Suprapubic skin (tissue), 4 donors: ENCODE results near the gene RPTN. TPM values are rescaled to one million over a fixed set of nuclear protein-coding genes. Genes with fewer than 3 reads are reported as not detected.

ENCODE experiments used
- DNase-seq, 2 donors: peaks; one replicate each; pipeline ENCODE4 v3.0.0-alpha.2; 2019; ENCODE audit warnings: low spot score in 2 of 2
- H3K27ac ChIP-seq: fragments of 200-600 bp; sonication (generic); one replicate; pipeline ENCODE4 v1.5.1; 2019
- H3K27me3 ChIP-seq: fragments of 200-600 bp; sonication (generic); one replicate; pipeline ENCODE4 v1.5.1; 2019
- H3K36me3 ChIP-seq: fragments of 200-600 bp; sonication (generic); one replicate; pipeline ENCODE4 v1.5.1; 2019
- H3K4me1 ChIP-seq: fragments of 200-600 bp; sonication (generic); one replicate; pipeline ENCODE4 v1.5.1; 2019
- H3K4me3 ChIP-seq: fragments of 200-600 bp; sonication (generic); one replicate; pipeline ENCODE4 v1.5.1; 2019; ENCODE audit warnings: mild to moderate bottlenecking
- H3K9me3 ChIP-seq: fragments of 200-600 bp; sonication (generic); one replicate; pipeline ENCODE4 v1.5.1; 2019
- EP300 ChIP-seq: sonication (generic); formaldehyde crosslinking; IDR thresholded peaks from one replicate; pipeline ENCODE4 v1.6.1; 2017; ENCODE audit warnings: antibody characterized with exemption
- POLR2A ChIP-seq, 2 donors: fragments of 450-650 bp; IDR thresholded peaks; one replicate each; pipeline ENCODE4 v1.6.1; 2017; ENCODE audit warnings: antibody characterized with exemption in 2 of 2, mild to moderate bottlenecking in 2 of 2, moderate library complexity in 2 of 2
- POLR2AphosphoS5 ChIP-seq, 3 donors: sonication (generic); formaldehyde crosslinking; IDR thresholded peaks; one replicate each; pipeline ENCODE4 v1.6.1; 2017; ENCODE audit warnings: antibody characterized with exemption in 3 of 3
- WGBS: methylation state at CpG from one replicate; pipeline ENCODE4 v1.1.5; 2018; 5-methylcytosine and 5-hydroxymethylcytosine counted together
- total RNA-seq, 4 donors: library from RNA; depleted of rRNA; stranded (reverse); fragments of >200 nt; gene quantifications; one replicate each; pipeline ENCODE4 v1.1.0, GENCODE V29; 2016
- TF ChIP-seq, protein P1 (sequence below), 2 donors: fragments of 200-600 bp in 1 of 2; fragments of 450-650 bp in 1 of 2; sonication (generic) in 1 of 2; IDR thresholded peaks; one replicate each; pipeline ENCODE4 v1.5.1; 2016 to 2019; ENCODE audit warnings: antibody characterized with exemption in 2 of 2, mild to moderate bottlenecking in 1 of 2, moderate library complexity in 1 of 2

Gene RPTN
- total RNA-seq, 4 donors from 2014 or later, result 9.0 to 40.3 (median 18.2) TPM

DNA sequence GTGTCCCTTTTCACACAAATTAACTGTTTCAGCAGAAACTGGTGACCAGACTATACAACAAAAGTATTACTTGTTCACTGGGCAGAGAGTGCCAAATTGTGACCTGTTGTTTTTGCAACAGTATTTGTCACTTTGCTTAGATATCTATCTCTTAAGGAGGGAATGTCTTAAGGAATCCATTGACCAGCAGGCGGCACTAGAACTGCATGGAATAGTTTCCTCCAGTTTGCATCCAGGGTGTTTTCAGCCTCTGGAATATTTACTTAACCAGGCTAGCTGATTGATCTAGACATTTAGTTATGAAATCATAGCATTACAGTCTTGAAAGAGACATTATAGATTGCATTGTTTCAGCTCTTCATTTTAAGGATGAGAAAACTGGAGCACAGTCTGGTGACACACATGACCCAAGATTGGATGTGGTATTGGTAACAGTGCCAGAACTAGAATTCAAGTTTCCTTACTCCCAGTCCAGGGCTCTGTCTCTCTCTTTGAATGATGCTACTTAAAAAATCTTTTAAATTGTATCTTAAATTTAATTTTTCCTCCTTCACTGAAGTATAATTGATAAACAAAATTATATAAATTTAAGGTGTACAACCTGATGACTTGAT is 16.9 kb downstream of the RPTN start:
- Histone ChIP-seq H3K27ac (no peak overlapping the region), H3K9me3 (no peaks in the 10 kb centered on the region), H3K27me3 (peaks cover 4% of the 10 kb centered on the region), H3K4me1 (peaks cover 8% of the 10 kb centered on the region), H3K4me3 (no peak overlapping the region), H3K36me3 (no peaks in the 10 kb centered on the region)
- WGBS, result 5% methylated on average over 1 of the region's 1 CpG
- DNase-seq, result peak in 1 of 2 donors; percentile 66
- TF ChIP-seq POLR2AphosphoS5 (IDR thresholded peaks at IDR 0.05), result no peak
- TF ChIP-seq, protein P1, sequence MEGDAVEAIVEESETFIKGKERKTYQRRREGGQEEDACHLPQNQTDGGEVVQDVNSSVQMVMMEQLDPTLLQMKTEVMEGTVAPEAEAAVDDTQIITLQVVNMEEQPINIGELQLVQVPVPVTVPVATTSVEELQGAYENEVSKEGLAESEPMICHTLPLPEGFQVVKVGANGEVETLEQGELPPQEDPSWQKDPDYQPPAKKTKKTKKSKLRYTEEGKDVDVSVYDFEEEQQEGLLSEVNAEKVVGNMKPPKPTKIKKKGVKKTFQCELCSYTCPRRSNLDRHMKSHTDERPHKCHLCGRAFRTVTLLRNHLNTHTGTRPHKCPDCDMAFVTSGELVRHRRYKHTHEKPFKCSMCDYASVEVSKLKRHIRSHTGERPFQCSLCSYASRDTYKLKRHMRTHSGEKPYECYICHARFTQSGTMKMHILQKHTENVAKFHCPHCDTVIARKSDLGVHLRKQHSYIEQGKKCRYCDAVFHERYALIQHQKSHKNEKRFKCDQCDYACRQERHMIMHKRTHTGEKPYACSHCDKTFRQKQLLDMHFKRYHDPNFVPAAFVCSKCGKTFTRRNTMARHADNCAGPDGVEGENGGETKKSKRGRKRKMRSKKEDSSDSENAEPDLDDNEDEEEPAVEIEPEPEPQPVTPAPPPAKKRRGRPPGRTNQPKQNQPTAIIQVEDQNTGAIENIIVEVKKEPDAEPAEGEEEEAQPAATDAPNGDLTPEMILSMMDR (IDR thresholded peaks at IDR 0.05), result peak; percentile 50 to 56
- TF ChIP-seq POLR2A (IDR thresholded peaks at IDR 0.05), result no peak
- no peak for TF ChIP-seq EP300

DNA sequence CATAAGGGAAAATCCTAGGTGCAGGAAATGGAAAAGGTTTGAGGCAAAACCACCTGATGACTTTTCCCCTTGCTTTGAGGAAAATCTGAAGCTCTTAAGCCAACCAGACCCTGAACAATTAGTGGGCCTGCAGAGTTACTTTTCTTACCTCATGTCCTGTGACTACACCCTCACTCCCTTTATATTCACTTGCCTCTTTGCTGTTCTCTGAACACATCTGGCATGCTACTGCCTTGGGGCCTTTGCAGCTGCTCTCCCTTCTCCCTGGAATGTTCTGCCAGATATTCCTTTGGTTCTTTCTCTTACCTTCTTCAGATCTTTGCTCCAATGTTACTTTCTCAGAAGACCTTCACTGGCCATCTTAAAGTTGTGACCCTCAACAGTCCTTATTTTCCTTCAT is 21.8 kb downstream of the RPTN start:
- no peak overlapping the region for H3K4me3 ChIP-seq
- H3K36me3 ChIP-seq, result no peaks in the 10 kb centered on the region
- peaks cover 6% of the 10 kb centered on the region for H3K4me1 ChIP-seq
- peaks cover 7% of the 10 kb centered on the region for H3K9me3 ChIP-seq
- no peaks in the 10 kb centered on the region for H3K27me3 ChIP-seq
- DNase-seq, result no peak
- no peak overlapping the region for H3K27ac ChIP-seq
- TF ChIP-seq EP300 (no peak), POLR2A (IDR thresholded peaks at IDR 0.05) (no peak), POLR2AphosphoS5 (IDR thresholded peaks at IDR 0.05) (no peak)
- TF ChIP-seq, protein P1 (IDR thresholded peaks at IDR 0.05), result no peak

DNA sequence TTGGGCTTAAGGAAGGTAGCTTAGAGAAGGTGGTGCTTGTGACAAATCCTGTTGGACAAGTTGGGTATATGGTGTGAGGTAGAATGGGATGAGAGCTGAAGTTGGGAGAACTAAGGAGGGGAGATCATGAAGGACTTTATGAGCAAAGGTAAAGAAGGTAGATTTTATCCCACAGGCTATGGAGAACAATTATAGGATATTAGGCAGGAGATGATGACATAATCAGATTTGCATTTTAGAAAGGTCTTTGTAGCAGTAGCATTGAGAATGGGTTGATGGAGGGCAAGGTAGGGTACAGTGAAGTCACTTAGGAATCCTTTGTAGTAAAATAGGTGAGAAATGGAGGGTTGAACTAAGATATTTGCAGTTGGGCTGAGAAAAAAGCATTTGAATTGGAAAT is 28.8 kb downstream of the RPTN start:
- TF ChIP-seq POLR2AphosphoS5 (IDR thresholded peaks at IDR 0.05), result no peak
- TF ChIP-seq EP300, result no peak
- no peak for TF ChIP-seq POLR2A (IDR thresholded peaks at IDR 0.05)
- TF ChIP-seq, protein P1 (IDR thresholded peaks at IDR 0.05), result no peak
- Histone ChIP-seq H3K36me3 (no peaks in the 10 kb centered on the region), H3K4me3 (no peak overlapping the region), H3K27me3 (peaks cover 36% of the 10 kb centered on the region), H3K4me1 (no peaks in the 10 kb centered on the region), H3K9me3 (peaks cover 8% of the 10 kb centered on the region), H3K27ac (no peak overlapping the region)
- DNase-seq, result no peak

GRCh38 chr1:152127673-152128072 is 31.4 kb downstream of the RPTN start:
- H3K36me3 ChIP-seq, result no peaks in the 10 kb centered on the region
- no peak for DNase-seq
- peaks cover 4% of the 10 kb centered on the region for H3K9me3 ChIP-seq
- no peaks in the 10 kb centered on the region for H3K4me1 ChIP-seq
- TF ChIP-seq POLR2A (IDR thresholded peaks at IDR 0.05) (no peak), EP300 (no peak), POLR2AphosphoS5 (IDR thresholded peaks at IDR 0.05) (no peak)
- TF ChIP-seq, protein P1 (IDR thresholded peaks at IDR 0.05), result no peak
- H3K27ac ChIP-seq, result no peak overlapping the region
- peaks cover 44% of the 10 kb centered on the region for H3K27me3 ChIP-seq
- H3K4me3 ChIP-seq, result no peak overlapping the region

DNA sequence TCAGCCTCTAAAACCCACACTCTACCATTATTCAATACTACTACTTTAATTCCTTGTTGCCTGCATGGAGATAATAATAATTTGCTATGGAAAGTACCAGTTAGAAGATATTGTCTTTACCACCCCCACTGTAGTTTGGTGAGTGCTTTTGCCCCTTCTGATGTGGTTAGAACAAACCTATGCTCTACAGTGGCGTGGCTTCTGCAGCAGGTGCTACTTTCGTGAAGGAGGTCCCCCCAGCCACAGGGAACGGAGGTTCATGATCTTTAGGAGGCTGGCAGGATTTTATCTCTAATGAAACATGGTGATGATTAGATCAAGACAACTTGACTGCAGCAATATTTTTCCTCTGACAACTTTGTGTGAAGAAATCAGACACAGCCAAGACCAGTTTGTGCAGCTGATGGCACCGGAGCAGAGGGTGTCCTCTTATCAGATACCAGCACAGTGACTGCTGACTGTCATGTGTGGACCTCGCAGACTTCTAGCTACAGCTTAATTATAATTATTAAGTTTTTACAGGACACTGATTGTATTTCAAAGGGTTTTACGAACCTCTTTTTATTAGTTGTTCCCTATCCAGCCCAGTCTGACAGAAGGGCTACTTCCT is 33.1 kb downstream of the RPTN start:
- 68% methylated on average over 6 of the region's 6 CpGs for WGBS
- H3K9me3 ChIP-seq, result no peaks in the 10 kb centered on the region
- no peaks in the 10 kb centered on the region for H3K4me1 ChIP-seq
- TF ChIP-seq, protein P1 (IDR thresholded peaks at IDR 0.05), result no peak
- TF ChIP-seq POLR2AphosphoS5 (IDR thresholded peaks at IDR 0.05) (no peak), POLR2A (IDR thresholded peaks at IDR 0.05) (no peak)
- H3K27ac ChIP-seq, result no peak overlapping the region
- H3K36me3 ChIP-seq, result no peaks in the 10 kb centered on the region
- no peak for DNase-seq
- peaks cover 46% of the 10 kb centered on the region for H3K27me3 ChIP-seq
- H3K4me3 ChIP-seq, result no peak overlapping the region
